ENCODE results near the gene GRAMD2B.

The GRAMD2B gene

DNA sequence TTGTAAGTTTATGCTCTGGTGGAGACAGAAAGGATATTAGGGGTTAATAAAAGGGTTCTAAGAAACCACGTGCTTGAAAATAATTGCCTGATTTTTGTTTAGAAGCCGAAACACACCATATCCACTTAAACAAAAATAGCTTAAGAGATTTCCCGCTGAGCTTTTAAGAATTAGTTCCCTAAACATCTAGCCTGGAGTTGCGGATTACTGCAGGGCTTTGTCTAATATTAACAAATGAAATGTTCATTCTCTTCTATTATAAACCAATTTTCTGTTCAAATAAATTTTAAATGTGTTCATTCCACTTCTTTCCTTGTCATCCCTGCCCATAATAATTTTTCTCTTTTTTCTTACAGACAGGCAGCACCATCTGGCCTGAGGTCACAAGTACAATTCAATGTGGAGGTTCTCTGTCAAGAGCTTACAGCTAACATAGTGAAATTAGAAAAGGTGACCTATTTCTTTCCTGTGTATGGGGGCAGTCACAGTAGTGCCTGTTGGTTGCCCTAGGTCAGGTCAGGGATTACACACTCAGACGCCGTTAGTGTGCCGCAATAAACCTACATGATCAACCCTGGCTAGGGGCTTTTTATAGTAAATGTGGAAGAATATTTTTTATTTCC is 65.3 kb downstream of the GRAMD2B start:
- no peak for TF ChIP-seq GATA1 (IDR thresholded peaks at IDR 0.05; ENCODE audit: low read depth, low read length)
- no peak for TF ChIP-seq POLR2A (IDR thresholded peaks at IDR 0.05; ENCODE audit: low read length)
- no peak for DNase-seq

DNA sequence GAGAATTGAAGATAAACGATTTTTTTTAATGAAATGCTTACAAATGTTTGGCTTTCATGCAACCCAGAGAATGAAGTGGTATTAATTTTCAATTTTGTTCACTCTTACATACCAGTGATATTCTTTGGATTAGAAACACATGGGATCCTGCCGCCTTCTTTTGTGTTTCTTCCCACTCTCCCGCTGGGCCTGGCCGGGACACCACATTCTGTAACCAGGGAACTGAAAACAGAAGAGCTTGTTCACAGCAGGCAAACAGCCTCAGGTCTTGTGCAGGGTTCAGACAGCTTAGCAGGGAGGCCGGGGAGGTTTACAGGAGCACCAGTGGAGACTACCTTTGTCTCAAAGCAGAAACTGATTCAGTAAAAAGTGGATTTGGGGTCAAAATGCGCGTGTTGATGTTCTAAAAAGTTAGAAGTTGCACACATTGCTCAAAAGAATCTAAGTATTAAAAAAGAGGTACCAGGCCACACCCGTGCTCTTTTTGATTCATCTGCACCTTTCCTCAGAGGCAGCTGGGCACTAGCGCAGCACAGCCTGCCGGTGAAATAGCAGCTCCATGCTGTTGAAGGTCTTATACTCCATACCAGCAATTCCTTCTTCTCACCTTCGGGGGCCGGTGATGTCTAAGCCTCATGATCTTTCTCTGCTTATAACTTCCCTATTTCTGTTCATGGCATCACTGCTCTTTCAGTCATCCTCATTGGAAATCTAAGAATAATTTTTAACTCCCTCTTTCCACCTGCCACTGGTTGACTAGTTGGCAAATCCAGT is 67.1 kb downstream of the GRAMD2B start:
- no peak for TF ChIP-seq POLR2A (IDR thresholded peaks at IDR 0.05; ENCODE audit: low read length)
- no peak for TF ChIP-seq GATA1 (IDR thresholded peaks at IDR 0.05; ENCODE audit: low read depth, low read length)

DNA sequence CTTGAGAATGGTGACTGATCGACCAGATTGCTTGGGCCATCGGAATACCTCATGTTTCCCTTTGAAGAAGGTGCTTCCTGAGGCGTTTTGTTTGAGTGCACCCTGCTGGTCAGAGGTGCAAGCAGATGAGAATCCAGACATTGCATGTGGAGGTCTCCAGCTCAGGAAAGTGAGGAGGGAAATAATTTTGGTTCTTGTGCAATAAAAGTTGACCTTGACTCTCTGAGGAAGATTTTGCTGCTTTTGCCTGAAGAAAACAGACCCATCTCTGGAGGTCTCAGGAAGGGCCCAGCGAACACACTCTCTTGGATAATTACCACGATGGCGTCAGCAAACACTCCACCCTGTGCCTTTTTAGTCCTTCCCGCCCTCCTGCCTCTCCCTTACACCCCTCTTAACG is 69.7 kb downstream of the GRAMD2B start:
- TF ChIP-seq POLR2A (IDR thresholded peaks at IDR 0.05; ENCODE audit: low read length) (no peak), GATA1 (IDR thresholded peaks at IDR 0.05; ENCODE audit: low read depth, low read length) (no peak)
- no peak for DNase-seq

More for the DNA sequence above, 67.1 kb downstream of the GRAMD2B start:
- DNase-seq, result no peak

DNA sequence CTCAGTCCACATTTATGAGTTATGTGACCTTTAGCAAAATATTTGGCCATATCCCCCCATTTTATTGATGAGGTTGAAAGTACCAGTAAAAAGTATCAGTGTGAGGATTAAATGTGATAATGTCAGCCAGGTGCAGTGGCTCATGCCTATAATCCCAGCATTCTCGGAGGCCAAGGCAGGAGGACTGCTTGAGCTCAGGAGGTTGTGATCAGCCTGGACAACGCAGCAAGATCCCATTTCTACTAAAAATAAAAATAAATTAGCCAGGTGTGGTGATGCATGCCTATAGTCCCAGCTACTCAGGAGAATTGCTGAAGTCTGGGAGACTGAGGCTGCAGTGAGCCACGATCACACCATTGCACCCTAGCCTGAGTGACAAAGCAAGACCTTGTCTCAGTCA is 71.2 kb downstream of the GRAMD2B start:
- TF ChIP-seq GATA1 (IDR thresholded peaks at IDR 0.05; ENCODE audit: low read depth, low read length) (no peak), POLR2A (IDR thresholded peaks at IDR 0.05; ENCODE audit: low read length) (no peak)
- DNase-seq, result no peak

DNA sequence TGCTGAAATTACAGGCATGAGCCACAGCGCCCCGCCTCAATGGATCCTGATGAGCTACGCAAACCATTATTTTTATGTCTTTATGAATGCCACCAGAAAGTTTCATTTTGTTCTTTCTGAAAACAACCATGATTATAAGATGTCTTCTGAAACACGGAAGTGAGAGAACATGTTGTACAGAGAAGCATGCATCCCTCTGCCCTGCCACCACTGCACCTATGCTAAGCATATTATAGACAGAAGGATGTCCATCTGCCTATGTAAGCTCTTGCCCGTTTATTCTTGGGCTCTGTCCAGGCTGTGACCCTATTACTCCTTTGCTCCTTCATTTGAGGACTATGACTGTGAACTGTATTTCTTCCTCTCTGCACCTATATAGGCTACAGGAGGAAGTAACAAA is 74.3 kb downstream of the GRAMD2B start:
- TF ChIP-seq GATA1 (IDR thresholded peaks at IDR 0.05; ENCODE audit: low read depth, low read length), result no peak
- no peak for TF ChIP-seq POLR2A (IDR thresholded peaks at IDR 0.05; ENCODE audit: low read length)

DNA sequence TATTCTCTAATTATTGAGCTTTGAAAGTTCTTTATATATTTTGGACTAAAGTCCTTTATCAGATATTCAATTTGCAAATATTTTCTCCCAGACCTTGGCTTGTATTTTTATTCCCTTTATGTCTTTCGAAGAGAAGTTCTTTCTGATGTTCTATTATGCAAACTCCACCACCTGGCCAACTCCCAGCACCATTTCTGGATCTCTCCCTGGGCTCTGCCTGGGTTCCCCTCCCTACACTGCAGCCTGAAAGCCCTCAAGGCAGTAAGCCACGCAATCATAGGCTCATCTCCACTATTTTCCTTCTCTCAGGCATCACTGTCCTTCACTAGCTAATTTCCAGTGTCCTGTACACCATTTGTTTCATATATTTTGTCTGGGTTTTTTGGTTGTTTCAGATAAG is 76.1 kb downstream of the GRAMD2B start:
- TF ChIP-seq GATA1 (IDR thresholded peaks at IDR 0.05; ENCODE audit: low read depth, low read length) (no peak), POLR2A (IDR thresholded peaks at IDR 0.05; ENCODE audit: low read length) (no peak)
- DNase-seq, result no peak

More for the DNA sequence above, 74.3 kb downstream of the GRAMD2B start:
- DNase-seq, result no peak

DNA sequence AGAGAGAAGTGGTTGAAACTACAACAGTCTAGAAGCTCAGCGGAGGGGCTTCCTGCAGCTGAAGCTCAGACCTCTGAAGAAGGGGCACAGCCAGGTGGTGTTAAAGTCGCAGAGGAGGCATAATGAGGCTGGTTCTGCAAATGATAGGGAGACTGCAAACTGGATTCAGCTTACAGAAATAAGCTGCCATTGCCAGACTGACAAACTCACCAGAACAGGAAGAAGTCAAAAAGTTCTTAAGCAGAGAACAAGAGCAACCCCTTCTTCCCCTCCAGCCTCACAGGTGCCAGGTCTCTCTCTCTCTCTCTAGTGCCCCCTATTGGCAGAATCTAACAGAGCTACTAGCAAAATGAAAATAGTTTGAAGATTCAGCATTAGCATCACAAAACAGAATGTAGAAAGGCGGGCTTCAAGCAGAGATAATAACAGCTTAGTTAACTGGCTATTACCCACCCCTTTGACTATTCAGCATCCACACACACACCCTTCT is 76.7 kb downstream of the GRAMD2B start:
- peak; percentile 14 to 43 for DNase-seq
- no peak for TF ChIP-seq GATA1 (IDR thresholded peaks at IDR 0.05; ENCODE audit: low read depth, low read length)
- TF ChIP-seq POLR2A (IDR thresholded peaks at IDR 0.05; ENCODE audit: low read length), result no peak

DNA sequence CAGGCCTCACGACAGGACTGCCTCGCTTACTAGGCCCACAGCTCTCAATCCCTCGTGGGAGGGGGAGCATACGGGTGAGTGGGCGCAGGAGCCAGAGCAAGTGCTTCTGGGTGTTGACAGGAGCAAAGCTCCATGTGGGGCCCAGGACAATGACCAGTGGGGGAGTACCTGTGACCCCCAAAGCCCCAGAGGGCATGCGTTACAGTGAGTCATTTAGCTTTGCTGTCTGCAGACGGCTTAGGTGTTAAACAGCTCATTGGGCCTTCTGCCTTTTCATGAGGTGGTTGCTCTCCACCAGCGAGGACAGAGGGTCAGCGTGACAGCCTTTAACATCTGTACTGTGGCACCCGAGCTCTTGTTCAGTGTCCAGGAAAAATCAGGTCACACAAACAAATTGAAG is 78.2 kb downstream of the GRAMD2B start:
- TF ChIP-seq POLR2A (IDR thresholded peaks at IDR 0.05; ENCODE audit: low read length) (no peak), GATA1 (IDR thresholded peaks at IDR 0.05; ENCODE audit: low read depth, low read length) (no peak)

DNA sequence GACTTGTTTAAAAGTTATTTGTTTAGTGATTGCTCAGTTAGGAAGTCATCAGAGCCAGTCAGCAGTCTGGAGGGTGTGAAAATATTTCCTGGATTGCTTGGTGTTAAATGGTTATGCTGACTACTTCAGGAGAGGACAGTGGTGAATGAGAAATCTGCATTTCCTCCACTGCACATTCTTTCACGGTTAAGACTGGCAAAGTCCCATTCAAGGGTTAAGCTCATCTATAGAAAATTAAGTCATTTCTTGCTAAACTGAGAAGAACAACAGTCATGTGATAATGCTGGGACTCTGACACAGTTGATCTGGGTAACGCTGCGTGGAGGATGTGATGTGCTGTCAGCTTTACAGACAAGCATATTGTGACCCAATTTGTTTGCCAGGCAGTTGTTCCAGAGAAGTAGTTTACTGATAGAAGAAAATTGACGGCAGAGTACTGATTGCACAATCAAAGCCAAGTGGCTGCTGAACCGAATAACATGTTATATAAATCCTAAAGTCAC is 80.4 kb downstream of the GRAMD2B start:
- DNase-seq, result no peak
- TF ChIP-seq GATA1 (IDR thresholded peaks at IDR 0.05; ENCODE audit: low read depth, low read length) (no peak), POLR2A (IDR thresholded peaks at IDR 0.05; ENCODE audit: low read length) (no peak)

More for the DNA sequence above, 78.2 kb downstream of the GRAMD2B start:
- no peak for DNase-seq

DNA sequence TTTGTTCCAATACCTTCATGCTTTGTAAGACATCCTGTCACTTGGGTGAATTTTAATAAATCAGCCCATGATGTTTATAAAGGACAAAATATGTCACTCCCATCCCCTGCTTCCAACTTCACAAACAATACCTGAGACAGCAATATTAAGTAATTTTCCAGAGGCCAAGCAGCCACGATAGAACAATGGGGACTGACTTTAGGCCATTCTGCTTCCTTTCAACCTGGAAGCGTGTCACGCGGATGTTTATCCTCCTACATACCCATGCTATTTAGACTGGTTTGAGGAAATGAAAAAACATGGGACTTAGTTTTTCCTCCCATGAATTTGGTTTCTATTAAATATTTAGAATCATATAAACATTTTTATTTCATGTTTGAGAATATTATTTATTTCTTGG is 82.9 kb downstream of the GRAMD2B start:
- DNase-seq, result no peak
- TF ChIP-seq POLR2A (IDR thresholded peaks at IDR 0.05; ENCODE audit: low read length) (no peak), GATA1 (IDR thresholded peaks at IDR 0.05; ENCODE audit: low read depth, low read length) (no peak)

DNA sequence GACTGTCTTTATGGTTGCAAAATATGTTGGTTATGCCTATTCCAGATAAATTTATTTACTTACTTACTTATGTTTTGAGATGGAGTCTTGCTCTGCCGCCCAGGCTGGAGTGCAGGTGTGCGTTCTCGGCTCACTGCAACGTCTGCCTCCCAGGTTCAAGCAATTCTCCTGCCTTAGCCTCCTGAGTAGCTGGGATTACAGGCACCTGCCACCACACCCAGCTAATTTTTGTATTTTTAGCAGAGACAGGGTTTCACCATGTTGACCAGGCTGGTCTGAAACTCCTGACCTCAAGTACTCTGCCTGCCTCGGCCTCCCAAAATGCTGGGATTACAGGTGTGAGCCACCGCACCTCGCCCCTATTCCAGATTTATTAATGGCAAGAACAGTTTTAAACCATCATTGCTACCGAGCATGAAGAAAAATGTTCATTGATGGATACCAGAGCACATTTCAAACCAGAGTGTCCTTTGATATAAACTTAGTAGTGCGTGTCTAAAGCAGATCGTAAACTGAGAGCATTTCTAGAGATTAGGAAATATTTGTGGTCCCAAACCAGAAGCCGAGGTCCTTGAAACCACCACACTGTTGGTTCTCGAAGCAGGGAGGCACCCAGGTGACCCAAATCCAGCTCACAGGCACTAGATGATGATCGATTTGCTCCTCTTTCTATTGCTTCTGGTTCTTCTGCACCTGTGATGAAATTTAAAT is 85.2 kb downstream of the GRAMD2B start:
- DNase-seq, result no peak

DNA sequence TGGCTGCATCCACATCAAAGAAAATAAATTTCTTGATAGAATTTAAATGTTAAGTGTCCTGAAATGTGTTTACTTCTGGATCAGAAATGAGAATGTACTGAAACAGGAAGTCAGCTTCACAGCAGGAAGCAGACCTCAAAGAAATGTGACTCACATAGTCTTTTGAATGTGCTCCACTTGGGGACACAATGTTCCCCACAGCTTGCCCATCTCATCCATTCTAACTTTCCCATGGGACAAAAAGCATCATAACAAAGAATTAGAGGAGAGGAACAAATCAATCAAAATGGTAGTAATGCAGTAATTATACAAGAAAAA is 85.7 kb downstream of the GRAMD2B start:
- TF ChIP-seq GATA1 (IDR thresholded peaks at IDR 0.05; ENCODE audit: low read depth, low read length) (no peak), POLR2A (IDR thresholded peaks at IDR 0.05; ENCODE audit: low read length) (no peak)
- DNase-seq, result no peak

More for the DNA sequence above, 85.2 kb downstream of the GRAMD2B start:
- no peak for TF ChIP-seq GATA1 (IDR thresholded peaks at IDR 0.05; ENCODE audit: low read depth, low read length)
- TF ChIP-seq POLR2A (IDR thresholded peaks at IDR 0.05; ENCODE audit: low read length), result no peak

DNA sequence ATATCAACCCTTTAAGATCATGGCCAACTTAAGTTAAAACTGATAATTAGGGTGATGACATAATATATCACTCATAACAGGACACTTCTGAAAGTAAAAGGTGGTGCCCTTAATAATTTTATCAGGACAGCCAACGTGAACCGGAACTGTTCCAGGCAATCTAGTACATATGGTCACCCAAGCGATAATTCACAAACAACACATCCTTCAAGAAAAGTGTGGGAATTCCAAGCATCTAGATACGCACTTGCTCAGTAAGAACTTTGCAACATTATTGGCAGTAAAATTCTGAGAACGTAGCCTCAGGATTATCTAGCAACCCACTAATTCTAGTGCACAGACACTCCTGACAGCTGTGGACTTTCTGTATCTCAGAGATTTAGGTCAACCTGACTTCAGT is 86.1 kb downstream of the GRAMD2B start:
- DNase-seq, result no peak
- TF ChIP-seq POLR2A (IDR thresholded peaks at IDR 0.05; ENCODE audit: low read length) (no peak), GATA1 (IDR thresholded peaks at IDR 0.05; ENCODE audit: low read depth, low read length) (no peak)

DNA sequence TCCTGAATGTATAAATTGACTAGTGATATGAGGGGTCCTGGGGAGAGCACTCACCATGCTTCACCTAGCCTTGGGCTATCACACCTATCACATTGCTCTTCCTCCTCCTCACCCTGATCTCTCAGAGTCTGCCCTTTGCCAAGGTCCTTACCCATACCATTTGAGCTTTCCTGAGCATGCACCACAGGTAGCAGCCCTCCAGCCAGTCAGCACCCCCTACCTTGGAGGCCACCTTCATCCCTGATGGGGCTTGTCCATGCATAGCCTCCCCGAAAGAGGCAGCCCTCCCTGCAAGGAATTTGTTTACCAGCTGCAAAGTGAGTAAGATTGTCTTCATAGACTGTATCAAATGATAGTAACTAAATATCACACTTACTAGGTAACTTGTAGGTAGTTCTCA is 88.8 kb downstream of the GRAMD2B start:
- DNase-seq, result no peak
- no peak for TF ChIP-seq POLR2A (IDR thresholded peaks at IDR 0.05; ENCODE audit: low read length)
- TF ChIP-seq GATA1 (IDR thresholded peaks at IDR 0.05; ENCODE audit: low read depth, low read length), result no peak
